Osteoblast (primary cell): ENCODE measurements around the gene WWOX. TPM values are rescaled to one million over a fixed set of nuclear protein-coding genes. Genes with fewer than 3 reads are reported as not detected.

Source experiments
- DNase-seq: peaks from one replicate; pipeline ENCODE4 v3.0.0; 2011; ENCODE audit warnings: low spot score, mixed read lengths; ENCODE audit not compliant: insufficient read length; ENCODE audit errors: missing footprints
- H2AFZ ChIP-seq: 2 replicates; pipeline ENCODE4 v1.6.0; 2011; ENCODE audit warnings: mild to moderate bottlenecking, low read length
- H3K27ac ChIP-seq: 2 replicates; pipeline ENCODE4 v1.5.1; 2011; ENCODE audit warnings: mild to moderate bottlenecking, low read depth, low read length, moderate library complexity
- H3K27me3 ChIP-seq: 2 replicates; pipeline ENCODE4 v1.6.0; 2012; ENCODE audit warnings: mild to moderate bottlenecking, control low read depth, inconsistent platforms, low read length, moderate library complexity; ENCODE audit not compliant: insufficient read depth
- H3K36me3 ChIP-seq: 2 replicates; pipeline ENCODE4 v1.5.1; 2011; ENCODE audit warnings: mild to moderate bottlenecking, low read length, control low read depth, moderate library complexity; ENCODE audit not compliant: insufficient read depth
- H3K4me1 ChIP-seq: 2 replicates; pipeline ENCODE4 v1.5.1; 2011; ENCODE audit warnings: mild to moderate bottlenecking, low read length, control low read depth, moderate library complexity; ENCODE audit not compliant: insufficient read depth
- H3K4me2 ChIP-seq: 2 replicates; pipeline ENCODE4 v1.6.0; 2011; ENCODE audit warnings: mild to moderate bottlenecking, low read length; ENCODE audit not compliant: insufficient read depth
- H3K4me3 ChIP-seq: fragments of 200-600 bp; sonication (generic); 3 replicates; pipeline ENCODE4 v1.5.1; 2012; ENCODE audit warnings: mild to moderate bottlenecking, low read length, inconsistent platforms; ENCODE audit not compliant: insufficient read depth
- H3K79me2 ChIP-seq: 2 replicates; pipeline ENCODE4 v1.6.0; 2012; ENCODE audit warnings: mild to moderate bottlenecking, low read length, control low read depth, inconsistent platforms; ENCODE audit not compliant: insufficient read depth
- H3K9me3 ChIP-seq: 2 replicates; pipeline ENCODE4 v1.5.1; 2011; ENCODE audit warnings: low read depth, low read length, control low read depth
- H4K20me1 ChIP-seq: 2 replicates; pipeline ENCODE4 v1.6.0; 2012; ENCODE audit warnings: mild to moderate bottlenecking, low read length, control low read depth; ENCODE audit not compliant: insufficient read depth
- CTCF ChIP-seq: IDR thresholded peaks from 2 replicates; pipeline ENCODE4 v1.5.1; 2011; ENCODE audit warnings: mild to moderate bottlenecking, low read depth, low read length, moderate library complexity; ENCODE audit errors: extremely low read depth
- total RNA-seq: library from RNA; depleted of rRNA; stranded (reverse); fragments of >200 nt; gene quantifications from 2 replicates; pipeline ENCODE4 v1.2.3, GENCODE V29; 2012

WWOX gene
- total RNA-seq, 1 donor, result 23.9 TPM

GRCh38 chr16:78946556-78946955 is 847.1 kb downstream of the WWOX start:
- no peak for TF ChIP-seq CTCF
- no peaks in the 10 kb centered on the region for H3K27me3 ChIP-seq
- no peaks in the 10 kb centered on the region for H3K4me1 ChIP-seq
- H3K79me2 ChIP-seq, result no peaks in the 10 kb centered on the region
- no peak overlapping the region for H3K4me2 ChIP-seq
- no peak overlapping the region for H3K27ac ChIP-seq
- H2AFZ ChIP-seq, result no peak overlapping the region
- no peaks in the 10 kb centered on the region for H4K20me1 ChIP-seq
- H3K9me3 ChIP-seq, result peaks cover 3% of the 10 kb centered on the region
- no peaks in the 10 kb centered on the region for H3K36me3 ChIP-seq
- H3K4me3 ChIP-seq, result no peak overlapping the region
- DNase-seq, result no peak

GRCh38 chr16:78950768-78951167 is 851.3 kb downstream of the WWOX start:
- no peaks in the 10 kb centered on the region for H3K27me3 ChIP-seq
- H3K27ac ChIP-seq, result no peak overlapping the region
- peaks cover 5% of the 10 kb centered on the region for H3K9me3 ChIP-seq
- no peaks in the 10 kb centered on the region for H4K20me1 ChIP-seq
- no peak overlapping the region for H3K4me3 ChIP-seq
- no peak overlapping the region for H3K4me2 ChIP-seq
- H2AFZ ChIP-seq, result no peak overlapping the region
- H3K79me2 ChIP-seq, result no peaks in the 10 kb centered on the region
- no peak for DNase-seq
- no peaks in the 10 kb centered on the region for H3K4me1 ChIP-seq
- TF ChIP-seq CTCF, result no peak
- no peaks in the 10 kb centered on the region for H3K36me3 ChIP-seq

- peaks cover 2% of the 10 kb centered on the region for H3K9me3 ChIP-seq
- no peak overlapping the region for H3K4me2 ChIP-seq
- no peak overlapping the region for H3K27ac ChIP-seq
- no peak for TF ChIP-seq CTCF
- no peak overlapping the region for H3K4me3 ChIP-seq
- DNase-seq, result no peak
- H3K79me2 ChIP-seq, result no peaks in the 10 kb centered on the region
- H2AFZ ChIP-seq, result no peak overlapping the region
- no peaks in the 10 kb centered on the region for H3K36me3 ChIP-seq
- no peaks in the 10 kb centered on the region for H3K4me1 ChIP-seq
- no peaks in the 10 kb centered on the region for H3K27me3 ChIP-seq
- no peaks in the 10 kb centered on the region for H4K20me1 ChIP-seq
Measured at GRCh38 chr16:78952630-78953029, 853.2 kb downstream of the WWOX start.

- Histone ChIP-seq H4K20me1 (no peaks in the 10 kb centered on the region), H3K4me1 (no peaks in the 10 kb centered on the region), H3K27ac (no peak overlapping the region), H3K79me2 (no peaks in the 10 kb centered on the region), H2AFZ (no peak overlapping the region), H3K4me3 (no peak overlapping the region), H3K9me3 (peaks cover 2% of the 10 kb centered on the region), H3K4me2 (no peak overlapping the region), H3K27me3 (no peaks in the 10 kb centered on the region), H3K36me3 (no peaks in the 10 kb centered on the region)
- no peak for TF ChIP-seq CTCF
- DNase-seq, result no peak
Measured at GRCh38 chr16:78953526-78953925, 854.1 kb downstream of the WWOX start.
